Measurements from ENCODE around the gene TEFM.

GRCh38 chr17:30947796-30948195 is 41.8 kb upstream of the TEFM start:
- no peak for TF ChIP-seq POLR2A (IDR thresholded peaks at IDR 0.05)
- TF ChIP-seq, protein P1, sequence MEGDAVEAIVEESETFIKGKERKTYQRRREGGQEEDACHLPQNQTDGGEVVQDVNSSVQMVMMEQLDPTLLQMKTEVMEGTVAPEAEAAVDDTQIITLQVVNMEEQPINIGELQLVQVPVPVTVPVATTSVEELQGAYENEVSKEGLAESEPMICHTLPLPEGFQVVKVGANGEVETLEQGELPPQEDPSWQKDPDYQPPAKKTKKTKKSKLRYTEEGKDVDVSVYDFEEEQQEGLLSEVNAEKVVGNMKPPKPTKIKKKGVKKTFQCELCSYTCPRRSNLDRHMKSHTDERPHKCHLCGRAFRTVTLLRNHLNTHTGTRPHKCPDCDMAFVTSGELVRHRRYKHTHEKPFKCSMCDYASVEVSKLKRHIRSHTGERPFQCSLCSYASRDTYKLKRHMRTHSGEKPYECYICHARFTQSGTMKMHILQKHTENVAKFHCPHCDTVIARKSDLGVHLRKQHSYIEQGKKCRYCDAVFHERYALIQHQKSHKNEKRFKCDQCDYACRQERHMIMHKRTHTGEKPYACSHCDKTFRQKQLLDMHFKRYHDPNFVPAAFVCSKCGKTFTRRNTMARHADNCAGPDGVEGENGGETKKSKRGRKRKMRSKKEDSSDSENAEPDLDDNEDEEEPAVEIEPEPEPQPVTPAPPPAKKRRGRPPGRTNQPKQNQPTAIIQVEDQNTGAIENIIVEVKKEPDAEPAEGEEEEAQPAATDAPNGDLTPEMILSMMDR (IDR thresholded peaks at IDR 0.05): no peak
